T-helper 1 cell treated with Interleukin-12 subunit alpha and Interleukin-12 subunit beta and Interleukin-4 antibody, amounts not matched to agents 30 ng/mL and 1 ng/mL, for 36 hours (primary cell): ENCODE measurements around the gene DCDC1. TPM values are rescaled to one million over a fixed set of nuclear protein-coding genes. Genes with fewer than 3 reads are reported as not detected.

Source experiments
- intact Hi-C: fragments of 100-400 bp; cut with micrococcal nuclease; formaldehyde crosslinking; loops from one replicate; pipeline ENCODE4 v1.15.1; 2024
- total RNA-seq: library from RNA; stranded (reverse); gene quantifications from 2 replicates; pipeline ENCODE4 v1.2.3, GENCODE V29; 2022

DCDC1 gene
- total RNA-seq, 1 donor from 2014 or later, result not detected

DNA sequence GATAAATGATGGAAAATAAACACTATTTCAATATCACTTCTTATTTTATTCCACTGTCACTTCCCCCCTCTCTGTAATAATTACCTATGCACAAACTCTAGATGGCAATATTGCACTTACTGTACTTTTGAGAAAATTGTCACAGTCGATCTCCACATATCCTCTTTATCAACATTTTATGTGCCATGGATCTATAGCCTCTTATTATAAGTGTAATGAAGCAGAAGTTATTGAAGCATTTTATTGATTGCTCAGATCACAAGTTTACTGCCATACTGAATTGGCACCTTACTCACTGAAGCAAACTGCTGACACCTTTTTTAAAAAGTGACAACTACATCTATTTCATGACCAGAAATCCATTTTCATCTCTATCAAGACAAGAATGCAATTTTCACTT is 133.4 kb downstream of the DCDC1 start:
- intact Hi-C loops, result loop anchor here (1.0 to 10.0 kb wide), 3 partner anchors 722 to 940 kb away; no protein-coding TSS in a partner anchor

DNA sequence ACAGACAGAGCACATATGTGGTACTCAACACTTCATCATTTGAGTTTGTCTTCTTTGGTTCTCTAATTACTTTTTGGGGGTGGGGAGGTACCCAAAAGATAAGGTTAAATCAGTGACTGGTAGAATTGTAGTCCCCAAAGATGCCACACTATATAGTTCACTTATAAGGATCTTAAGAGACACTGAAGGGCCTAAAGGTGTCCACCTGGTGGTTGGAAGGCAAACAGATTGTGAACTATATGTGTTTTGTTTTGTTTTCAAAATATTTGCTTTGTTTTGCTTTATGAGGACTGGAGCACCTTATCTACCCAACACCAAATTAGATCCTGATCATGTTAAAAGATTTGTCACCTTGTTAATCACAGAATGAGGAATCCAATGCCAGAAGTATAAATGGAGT is 136.1 kb downstream of the DCDC1 start:
- intact Hi-C loops, result loop anchor here (10.0 kb wide), 1 partner anchor 889 kb away; no protein-coding TSS in a partner anchor

GRCh38 chr11:31231601-31232000 is 137.9 kb downstream of the DCDC1 start:
- intact Hi-C loops, result loop anchor here (10.0 kb wide), 1 partner anchor 887 kb away; no protein-coding TSS in a partner anchor

GRCh38 chr11:31218847-31219246 is 150.7 kb downstream of the DCDC1 start:
- intact Hi-C loops, result no loop called here

- intact Hi-C loops, result no loop called here
These were observed 155.2 kb downstream of the DCDC1 start for GRCh38 chr11:31214372-31214771.

DNA sequence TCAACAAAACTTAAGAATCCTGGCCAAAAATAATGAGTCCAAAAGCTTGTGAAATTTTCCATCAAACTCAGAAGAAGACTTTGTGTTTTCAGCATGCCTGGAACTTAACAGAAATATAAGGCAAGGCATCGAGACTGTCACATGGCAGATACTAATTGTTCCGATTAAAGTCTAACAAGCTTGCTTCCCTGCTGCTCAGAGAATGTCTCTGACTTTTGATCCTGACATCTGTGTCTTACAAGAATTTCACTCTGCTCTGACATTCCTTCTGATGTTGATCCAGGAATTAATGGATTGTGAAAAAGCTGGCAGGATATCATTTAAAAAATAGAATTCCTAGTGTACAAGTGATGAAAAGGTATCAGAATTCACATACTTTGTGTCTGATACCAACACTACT is 170.2 kb downstream of the DCDC1 start:
- intact Hi-C loops, result no loop called here

- intact Hi-C loops, result no loop called here
These were observed 195.4 kb downstream of the DCDC1 start for GRCh38 chr11:31173926-31174680.

- intact Hi-C loops, result no loop called here
These were observed 208.8 kb downstream of the DCDC1 start for GRCh38 chr11:31160504-31161422.

DNA sequence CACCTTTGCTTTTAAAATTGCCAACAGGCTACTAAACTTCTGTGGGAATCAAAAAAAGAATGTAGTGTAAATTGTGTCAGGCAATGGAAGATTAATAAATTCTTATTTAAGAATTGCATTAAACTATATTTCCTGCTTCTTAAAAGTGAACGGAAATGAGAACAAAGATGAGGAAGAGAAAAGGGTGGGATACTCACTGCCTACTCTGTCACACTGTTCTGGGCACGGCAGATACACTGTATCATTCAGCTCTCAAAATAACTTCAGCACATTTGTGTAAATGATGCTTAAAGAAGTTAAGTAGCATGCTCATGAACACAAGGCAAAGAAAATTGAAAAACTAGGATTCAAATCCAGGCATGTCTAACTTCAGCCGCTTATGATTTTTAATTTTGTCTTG is 218.7 kb downstream of the DCDC1 start:
- intact Hi-C loops, result no loop called here

DNA sequence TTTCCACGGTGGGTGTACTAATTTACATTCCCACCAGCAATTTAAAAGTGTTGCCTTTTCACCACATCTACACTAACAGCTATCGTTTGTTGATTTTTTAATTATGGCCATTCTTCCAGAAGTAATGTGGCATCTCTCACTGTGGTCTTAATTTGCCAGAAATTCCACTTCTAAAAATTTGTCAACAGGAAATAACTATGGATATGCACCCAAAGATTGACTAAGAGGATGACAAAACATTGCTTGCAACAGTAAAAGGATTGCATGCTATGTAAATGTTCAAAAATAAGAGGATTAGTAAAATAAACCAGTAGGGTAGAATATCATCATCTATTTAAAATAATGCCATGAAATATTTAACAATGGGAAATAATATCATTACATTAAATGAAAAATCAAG is 219.5 kb downstream of the DCDC1 start:
- intact Hi-C loops, result no loop called here

- intact Hi-C loops, result no loop called here
These were observed 227.8 kb downstream of the DCDC1 start for GRCh38 chr11:31141789-31142188.

DNA sequence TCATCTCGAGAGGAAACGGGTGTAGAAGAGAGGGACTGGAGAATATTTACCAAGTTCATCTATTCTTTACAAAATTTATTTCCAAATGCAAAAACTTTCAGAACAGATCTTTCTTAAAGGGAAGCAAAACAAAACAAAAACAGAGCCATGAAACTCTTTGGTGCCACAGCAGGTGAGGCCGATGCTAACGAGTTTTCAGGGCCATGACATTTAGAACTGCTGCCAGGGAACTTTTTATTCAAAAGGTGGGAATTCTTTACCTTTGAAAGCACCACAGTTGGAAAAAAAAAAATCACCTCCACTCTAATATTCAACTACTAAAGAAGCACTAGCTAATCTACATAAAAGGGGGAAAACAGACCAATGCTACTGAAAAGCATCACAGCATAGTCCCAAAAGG is 230.1 kb downstream of the DCDC1 start:
- intact Hi-C loops, result no loop called here

- intact Hi-C loops, result no loop called here
These were observed 236.8 kb downstream of the DCDC1 start for GRCh38 chr11:31132531-31133421.

- intact Hi-C loops, result no loop called here
These were observed 237.8 kb downstream of the DCDC1 start for GRCh38 chr11:31131760-31132159.

GRCh38 chr11:31127290-31127689 is 242.2 kb downstream of the DCDC1 start:
- intact Hi-C loops, result no loop called here

DNA sequence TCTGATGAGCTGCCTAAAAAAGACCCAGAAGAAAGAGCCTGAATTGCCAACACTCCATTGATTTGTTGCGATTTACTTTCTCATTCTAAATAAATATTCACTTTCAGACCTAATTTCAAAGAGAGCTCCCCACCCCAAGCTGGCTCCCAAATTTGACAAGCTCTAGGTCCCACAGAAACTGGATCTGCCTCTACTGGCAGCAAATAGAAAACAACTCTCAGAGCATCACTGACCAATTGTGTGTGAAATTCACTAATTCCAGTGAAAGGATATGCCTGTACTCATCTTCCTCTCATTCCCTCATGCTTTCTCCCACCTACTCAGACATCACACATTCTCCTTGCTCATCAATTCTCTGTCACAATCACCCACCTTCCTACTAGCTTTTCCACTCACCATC is 249.1 kb downstream of the DCDC1 start:
- intact Hi-C loops, result no loop called here

GRCh38 chr11:31118566-31118965 is 251.0 kb downstream of the DCDC1 start:
- intact Hi-C loops, result no loop called here

GRCh38 chr11:31117038-31117437 is 252.5 kb downstream of the DCDC1 start:
- intact Hi-C loops, result no loop called here

- intact Hi-C loops, result no loop called here
These were observed 255.1 kb downstream of the DCDC1 start for GRCh38 chr11:31114442-31114841.

DNA sequence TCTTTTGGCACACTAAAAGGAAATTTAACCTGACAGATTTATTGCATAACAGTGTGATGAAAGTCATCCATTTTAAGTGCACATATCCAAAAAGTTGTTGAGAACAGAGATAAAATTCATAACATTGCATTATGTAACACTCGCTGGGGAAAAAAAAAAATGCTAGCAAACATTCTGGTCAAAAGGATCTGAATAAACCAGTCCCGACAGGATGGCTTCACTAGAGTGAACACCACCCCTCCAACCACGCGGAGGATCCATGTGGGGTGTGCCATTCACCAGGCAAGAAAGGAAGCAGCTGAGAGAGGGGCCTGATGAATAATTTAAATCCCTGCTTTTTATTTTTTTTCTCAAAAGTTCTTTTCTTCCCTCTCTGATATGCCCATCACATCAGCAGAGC is 258.7 kb downstream of the DCDC1 start:
- intact Hi-C loops, result no loop called here

DNA sequence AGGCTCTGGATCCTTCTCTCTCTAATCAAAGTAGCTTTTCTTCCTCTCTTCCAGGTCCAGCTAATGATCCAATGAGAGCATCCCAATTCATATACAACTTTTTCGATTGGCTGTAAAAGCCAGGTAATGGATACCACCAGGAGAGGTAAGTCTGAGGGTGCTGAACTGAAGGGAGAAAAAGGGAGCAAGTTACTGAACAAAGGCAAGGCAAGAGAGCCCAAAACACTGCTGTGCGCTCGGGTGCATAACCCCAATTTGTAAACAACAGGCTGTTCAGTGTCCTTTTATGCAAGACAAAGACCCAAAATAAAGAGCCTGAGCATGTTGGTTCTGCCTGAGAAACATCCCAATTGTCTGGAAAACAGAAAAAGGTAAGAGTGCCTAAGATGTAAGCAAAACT is 260.1 kb downstream of the DCDC1 start:
- intact Hi-C loops, result loop anchor here (5.0 kb wide), 1 partner anchor 1068 kb away; no protein-coding TSS in a partner anchor
